CD4-positive, alpha-beta T cell (primary cell): ENCODE data around the gene NOL12. TPM values are rescaled to one million over a fixed set of nuclear protein-coding genes. Genes with fewer than 3 reads are reported as not detected.

Source experiments
- ATAC-seq: fragments of 200-7000 bp; cut with Tn5 transposase; one replicate; pipeline ENCODE4 v1.10.0; 2022; ENCODE audit warnings: mild to moderate bottlenecking; ENCODE audit not compliant: poor library complexity
- CTCF ChIA-PET: fragments of 350-600 bp; sonication (Branson Sonifier 250); formaldehyde crosslinking; loops from one replicate; lab custom pipeline; 2021; ENCODE audit warnings: antibody characterized with exemption, inconsistent platforms; lab: Charles Lee
- POLR2A ChIA-PET: fragments of 350-600 bp; sonication (Branson Sonifier 250); formaldehyde crosslinking; loops from one replicate; lab custom pipeline; 2021; ENCODE audit warnings: antibody characterized with exemption, inconsistent platforms; lab: Charles Lee
- DNase-seq, 14 experiments: peaks; one replicate each; pipeline ENCODE4 v3.0.0-alpha.2; 2013 to 2020; ENCODE audit warnings: mixed read lengths in 2 of 14
- H3K27ac ChIP-seq, 2 donors: one replicate each; pipeline versions ENCODE4 v1.5.1 to v1.7.0; 2013; ENCODE audit warnings: low read length in 2 of 2, low read depth in 1 of 2, mild to moderate bottlenecking in 1 of 2
- H3K27me3 ChIP-seq, 2 experiments: 1 replicate in 1 of 2; 2 replicates in 1 of 2; pipeline versions ENCODE4 v1.6.1 to v1.7.0; 2013; ENCODE audit warnings: low read length in 2 of 2, control low read depth in 1 of 2, mild to moderate bottlenecking in 1 of 2, moderate library complexity in 1 of 2; ENCODE audit not compliant: insufficient read depth in 2 of 2, control insufficient read depth in 1 of 2
- H3K36me3 ChIP-seq: one replicate; pipeline ENCODE4 v1.6.1; 2013; ENCODE audit warnings: low read length, control low read depth; ENCODE audit not compliant: insufficient read depth
- H3K4me1 ChIP-seq: one replicate; pipeline ENCODE4 v1.6.1; 2013; ENCODE audit warnings: low read length, control low read depth; ENCODE audit not compliant: insufficient read depth
- H3K4me3 ChIP-seq: one replicate; pipeline ENCODE4 v1.5.1; 2013; ENCODE audit warnings: mild to moderate bottlenecking, low read length, moderate library complexity
- H3K9me3 ChIP-seq, 2 experiments: 1 replicate in 1 of 2; 2 replicates in 1 of 2; pipeline versions ENCODE4 v1.6.1 to v1.7.0; 2013; ENCODE audit warnings: low read length in 2 of 2, mild to moderate bottlenecking in 2 of 2, control low read depth in 1 of 2, moderate library complexity in 1 of 2; ENCODE audit not compliant: control insufficient read depth in 1 of 2, insufficient read depth in 1 of 2
- H3K27ac Mint-ChIP-seq: one replicate; pipeline ENCODE4 v1.8.0; 2020; ENCODE audit warnings: mixed read lengths
- H3K27me3 Mint-ChIP-seq: one replicate; pipeline ENCODE4 v1.8.0; 2021; ENCODE audit warnings: mixed read lengths
- H3K36me3 Mint-ChIP-seq: one replicate; pipeline ENCODE4 v1.8.0; 2021; ENCODE audit warnings: low read depth, mixed read lengths
- H3K4me1 Mint-ChIP-seq: one replicate; pipeline ENCODE4 v1.8.0; 2021; ENCODE audit warnings: low read depth, mixed read lengths
- H3K4me3 Mint-ChIP-seq: one replicate; pipeline ENCODE4 v1.8.0; 2020; ENCODE audit warnings: mild to moderate bottlenecking, mixed read lengths
- H3K9me3 Mint-ChIP-seq: one replicate; pipeline ENCODE4 v1.8.0; 2020; ENCODE audit warnings: mixed read lengths
- intact Hi-C, 2 experiments: fragments of 100-400 bp; cut with DNase I in 1 of 2; cut with micrococcal nuclease in 1 of 2; formaldehyde crosslinking; loops; one replicate each; pipeline versions ENCODE4 v1.15.1 to v1.9.0; 2023 to 2025; cut with DNase I, micrococcal nuclease
- total RNA-seq, 174 experiments: library from RNA in 2 of 174; stranded (reverse) in 2 of 174; gene quantifications; one replicate each; pipeline ENCODE4 v1.2.3 and lab custom pipeline; 2021 to 2026
- TF ChIP-seq, protein P1 (sequence below): fragments of 200-600 bp; IDR thresholded peaks from one replicate; pipeline ENCODE4 v1.8.0; 2022; ENCODE audit warnings: antibody characterized with exemption, mild to moderate bottlenecking

NOL12 gene
- total RNA-seq, 2 experiments from 2014 or later, result 24.3 to 26.2 TPM

DNA sequence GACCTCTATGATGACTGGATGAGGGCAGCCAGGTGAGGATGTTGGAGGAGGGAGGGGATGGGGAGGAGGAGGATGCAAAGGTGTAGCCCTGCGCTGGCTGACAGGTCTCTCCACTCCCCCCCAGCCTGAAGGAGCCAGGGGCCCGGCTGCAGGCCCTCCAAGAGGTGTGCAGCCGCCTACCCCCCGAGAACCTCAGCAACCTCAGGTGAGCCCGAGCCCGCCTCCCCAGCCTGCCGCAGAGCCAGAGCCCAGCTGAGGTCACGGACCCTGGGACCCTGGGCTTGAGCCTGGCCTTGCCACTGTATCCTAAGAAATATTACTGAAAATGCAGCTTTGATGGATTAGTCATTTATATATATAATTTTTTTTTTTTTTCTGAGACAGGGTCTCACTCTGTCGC lies 38.8 kb upstream of the NOL12 start:
- TF ChIP-seq, protein P1, sequence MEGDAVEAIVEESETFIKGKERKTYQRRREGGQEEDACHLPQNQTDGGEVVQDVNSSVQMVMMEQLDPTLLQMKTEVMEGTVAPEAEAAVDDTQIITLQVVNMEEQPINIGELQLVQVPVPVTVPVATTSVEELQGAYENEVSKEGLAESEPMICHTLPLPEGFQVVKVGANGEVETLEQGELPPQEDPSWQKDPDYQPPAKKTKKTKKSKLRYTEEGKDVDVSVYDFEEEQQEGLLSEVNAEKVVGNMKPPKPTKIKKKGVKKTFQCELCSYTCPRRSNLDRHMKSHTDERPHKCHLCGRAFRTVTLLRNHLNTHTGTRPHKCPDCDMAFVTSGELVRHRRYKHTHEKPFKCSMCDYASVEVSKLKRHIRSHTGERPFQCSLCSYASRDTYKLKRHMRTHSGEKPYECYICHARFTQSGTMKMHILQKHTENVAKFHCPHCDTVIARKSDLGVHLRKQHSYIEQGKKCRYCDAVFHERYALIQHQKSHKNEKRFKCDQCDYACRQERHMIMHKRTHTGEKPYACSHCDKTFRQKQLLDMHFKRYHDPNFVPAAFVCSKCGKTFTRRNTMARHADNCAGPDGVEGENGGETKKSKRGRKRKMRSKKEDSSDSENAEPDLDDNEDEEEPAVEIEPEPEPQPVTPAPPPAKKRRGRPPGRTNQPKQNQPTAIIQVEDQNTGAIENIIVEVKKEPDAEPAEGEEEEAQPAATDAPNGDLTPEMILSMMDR, result no peak
- Mint-ChIP-seq H3K27ac (no peak overlapping the region), H3K4me3 (no peak overlapping the region), H3K9me3 (no peaks in the 10 kb centered on the region), H3K4me1 (peaks cover 16% of the 10 kb centered on the region), H3K36me3 (peaks cover 87% of the 10 kb centered on the region), H3K27me3 (no peaks in the 10 kb centered on the region)
- Histone ChIP-seq H3K4me1 (peaks cover 35% of the 10 kb centered on the region), H3K36me3 (peaks cover 96% of the 10 kb centered on the region), H3K4me3 (no peak overlapping the region), H3K27me3 (no peaks in the 10 kb centered on the region), H3K27ac (no peak overlapping the region), H3K9me3 (no peaks in the 10 kb centered on the region)
- ATAC-seq, result no peak
- CTCF ChIA-PET, result no interaction called here
- intact Hi-C loops, result no loop called here
- POLR2A ChIA-PET, result interaction anchor here (1.2 kb wide), 1 partner anchor 11 kb away, joined by 3 read pairs; the partner anchor contains the start of gene PDXP
- no peak for DNase-seq

DNA sequence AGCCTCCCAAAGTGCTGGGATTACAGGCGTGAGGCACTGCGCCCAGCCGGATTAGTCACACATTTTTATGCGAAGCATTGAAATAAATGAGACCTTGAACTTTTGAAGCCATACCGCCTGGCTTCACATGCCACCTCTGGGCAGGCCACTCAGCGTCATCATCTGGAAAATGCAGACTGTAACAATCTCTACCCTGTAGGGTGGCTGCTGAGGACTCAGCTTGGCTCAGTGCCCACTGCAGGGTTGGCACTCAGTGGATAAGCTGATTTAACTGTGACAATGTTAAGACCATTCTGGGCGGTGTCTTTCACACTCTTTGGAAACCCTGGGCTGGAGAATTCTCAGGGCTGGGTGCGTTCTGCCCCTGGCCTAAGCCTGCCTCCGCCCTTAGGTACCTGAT lies 38.2 kb upstream of the NOL12 start:
- Histone ChIP-seq H3K27ac (no peak overlapping the region), H3K4me3 (no peak overlapping the region), H3K36me3 (peaks cover 93% of the 10 kb centered on the region), H3K27me3 (no peaks in the 10 kb centered on the region), H3K9me3 (no peaks in the 10 kb centered on the region), H3K4me1 (peaks cover 29% of the 10 kb centered on the region)
- TF ChIP-seq, protein P1, result no peak
- DNase-seq (no peak), ATAC-seq (no peak)
- Mint-ChIP-seq H3K27me3 (no peaks in the 10 kb centered on the region), H3K9me3 (no peaks in the 10 kb centered on the region), H3K36me3 (peaks cover 87% of the 10 kb centered on the region), H3K27ac (no peak overlapping the region), H3K4me1 (peaks cover 10% of the 10 kb centered on the region), H3K4me3 (no peak overlapping the region)
- POLR2A ChIA-PET, result interaction anchor here (1.2 kb wide), 1 partner anchor 10 kb away, joined by 3 read pairs; the partner anchor contains the start of gene PDXP
- intact Hi-C loops, result no loop called here
- CTCF ChIA-PET, result no interaction called here

DNA sequence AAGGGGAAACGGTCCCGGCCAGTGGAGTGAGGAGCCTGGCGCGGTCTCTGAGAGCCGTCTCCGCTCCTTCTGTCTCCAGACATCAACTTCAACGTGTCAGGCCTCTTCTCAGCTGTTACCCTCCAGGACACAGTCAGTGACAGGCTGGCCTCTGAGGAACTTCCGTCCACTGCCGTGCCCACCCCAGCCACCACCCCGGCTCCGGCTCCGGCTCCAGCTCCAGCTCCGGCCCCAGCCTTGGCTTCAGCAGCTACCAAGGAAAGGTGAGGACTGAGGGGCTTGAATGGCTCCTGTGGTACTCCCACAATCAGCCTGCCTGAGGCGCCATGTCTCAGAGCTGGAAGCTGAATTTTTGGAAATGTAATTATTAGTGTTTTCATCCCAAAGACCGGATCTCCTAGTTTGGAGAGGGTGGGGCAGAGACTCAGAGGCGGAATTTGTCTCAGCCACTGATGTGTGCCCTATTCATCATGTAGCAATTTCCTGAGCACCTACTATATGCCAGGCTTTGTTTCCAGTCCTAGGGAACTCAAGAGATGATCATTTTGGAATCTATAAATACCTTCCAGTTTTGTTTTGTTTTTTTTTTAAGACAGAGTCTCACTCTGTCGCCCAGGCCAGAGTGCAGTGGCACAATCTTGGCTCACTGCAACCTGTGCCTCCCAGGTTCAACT lies 35.5 kb upstream of the NOL12 start:
- no peak overlapping the region for H3K27ac ChIP-seq
- no peak for DNase-seq
- no peaks in the 10 kb centered on the region for H3K9me3 Mint-ChIP-seq
- H3K4me3 ChIP-seq, result no peak overlapping the region
- TF ChIP-seq, protein P1, result no peak
- ChIA-PET POLR2A (interaction anchor here (2.4 kb wide), 1 partner anchor 8 kb away, joined by 12 read pairs; the partner anchor contains the start of gene PDXP), CTCF (interaction anchor here (1.4 kb wide), 1 partner anchor 31 kb away, joined by 3 read pairs; no protein-coding TSS in a partner anchor)
- H3K9me3 ChIP-seq, result no peaks in the 10 kb centered on the region
- H3K36me3 ChIP-seq, result peaks cover 84% of the 10 kb centered on the region
- intact Hi-C loops, result no loop called here
- no peaks in the 10 kb centered on the region for H3K4me1 Mint-ChIP-seq
- no peaks in the 10 kb centered on the region for H3K27me3 ChIP-seq
- H3K4me1 ChIP-seq, result peaks cover 8% of the 10 kb centered on the region
- no peak overlapping the region for H3K27ac Mint-ChIP-seq
- ATAC-seq, result no peak
- H3K27me3 Mint-ChIP-seq, result no peaks in the 10 kb centered on the region
- no peak overlapping the region for H3K4me3 Mint-ChIP-seq
- H3K36me3 Mint-ChIP-seq, result peaks cover 81% of the 10 kb centered on the region
